ENCODE data around the gene TXNIP.

Gene TXNIP

GRCh38 chr1:145963265-145964019 is 32.9 kb downstream of the TXNIP start:
- no peak for DNase-seq (ENCODE audit: low read depth)

GRCh38 chr1:145962157-145963102 is 33.9 kb downstream of the TXNIP start:
- no peak for DNase-seq (ENCODE audit: low read depth)

- no peak for DNase-seq (ENCODE audit: low read depth)
These were observed 34.8 kb downstream of the TXNIP start for GRCh38 chr1:145961425-145962156.

GRCh38 chr1:145961109-145961424 is 35.3 kb downstream of the TXNIP start:
- no peak for DNase-seq (ENCODE audit: low read depth)

GRCh38 chr1:145960468-145961108 is 35.8 kb downstream of the TXNIP start:
- no peak for DNase-seq (ENCODE audit: low read depth)

GRCh38 chr1:145959957-145960467 is 36.4 kb downstream of the TXNIP start:
- DNase-seq (ENCODE audit: low read depth), result no peak

- no peak for DNase-seq (ENCODE audit: low read depth)
These were observed 37.0 kb downstream of the TXNIP start for GRCh38 chr1:145959333-145959732.

GRCh38 chr1:145958734-145959133 is 37.6 kb downstream of the TXNIP start:
- DNase-seq (ENCODE audit: low read depth), result no peak

- peak; percentile 86 for DNase-seq (ENCODE audit: low read depth)
These were observed 38.7 kb downstream of the TXNIP start, which contains the start of gene LIX1L for GRCh38 chr1:145957443-145958319. LIX1L (minus strand) TSS chr1:145958017; CDS start chr1:145957927, 90 bp downstream.

GRCh38 chr1:145956781-145957442 is 39.5 kb downstream of the TXNIP start:
- no peak for DNase-seq (ENCODE audit: low read depth)

GRCh38 chr1:145956361-145956760 is 40.0 kb downstream of the TXNIP start:
- no peak for DNase-seq (ENCODE audit: low read depth)

- DNase-seq (ENCODE audit: low read depth), result no peak
These were observed 40.9 kb downstream of the TXNIP start for GRCh38 chr1:145955436-145955835.

- no peak for DNase-seq (ENCODE audit: low read depth)
These were observed 42.5 kb downstream of the TXNIP start for GRCh38 chr1:145953861-145954260.

GRCh38 chr1:145952903-145953302 is 43.5 kb downstream of the TXNIP start:
- no peak for DNase-seq (ENCODE audit: low read depth)

GRCh38 chr1:145951526-145951925 is 44.9 kb downstream of the TXNIP start:
- no peak for DNase-seq (ENCODE audit: low read depth)

- DNase-seq (ENCODE audit: low read depth), result no peak
These were observed 47.2 kb downstream of the TXNIP start for GRCh38 chr1:145949219-145949618.

GRCh38 chr1:145947551-145947950 is 48.8 kb downstream of the TXNIP start:
- DNase-seq (ENCODE audit: low read depth), result no peak

GRCh38 chr1:145946477-145946986 is 49.8 kb downstream of the TXNIP start:
- no peak for DNase-seq (ENCODE audit: low read depth)

- no peak for DNase-seq (ENCODE audit: low read depth)
These were observed 51.8 kb downstream of the TXNIP start for GRCh38 chr1:145944532-145944931.

- DNase-seq (ENCODE audit: low read depth), result no peak
These were observed 53.5 kb downstream of the TXNIP start for GRCh38 chr1:145942871-145943270.

Measured in non-pigmented ciliary epithelial cell (primary cell).